A673 (cell line): Measurements from ENCODE around the gene ZNF546. TPM values are rescaled to one million over a fixed set of nuclear protein-coding genes. Genes with fewer than 3 reads are reported as not detected.

Experiments used
- BruUV-seq: library from RNA; stranded (reverse); fragments of 400-500 nt; replicated peaks from 2 replicates; lab custom pipeline; 2021; lab: Mats Ljungman, UMichigan
- CTCF ChIA-PET: fragments of 300-600 bp; sonication (Branson Sonifier 250); formaldehyde crosslinking; loops from one replicate; lab custom pipeline; 2022; ENCODE audit warnings: antibody characterized with exemption; lab: Charles Lee
- POLR2A ChIA-PET: fragments of 300-600 bp; sonication (Branson Sonifier 250); formaldehyde crosslinking; loops from one replicate; lab custom pipeline; 2022; ENCODE audit warnings: antibody characterized with exemption; ENCODE audit not compliant: low non-redundant PET; lab: Charles Lee
- DNase-seq: peaks from one replicate; pipeline ENCODE4 v3.0.0-alpha.2; 2015; ENCODE audit warnings: low spot score
- H3K27ac ChIP-seq: fragments of 200-600 bp; sonication (generic); 2 replicates; pipeline ENCODE4 v1.5.1; 2016; ENCODE audit warnings: mixed run types, low read depth, mild to moderate bottlenecking, mixed read lengths, antibody characterized with exemption, low read length; ENCODE audit not compliant: poor library complexity, severe bottlenecking
- H3K27me3 ChIP-seq: fragments of 200-600 bp; sonication (generic); replicated peaks from 2 replicates; pipeline ENCODE4 v1.6.1; 2017; ENCODE audit warnings: mixed run types, low read depth, mild to moderate bottlenecking, mixed read lengths, antibody characterized with exemption, low read length; ENCODE audit not compliant: insufficient read depth, poor library complexity
- H3K36me3 ChIP-seq: fragments of 200-600 bp; sonication (generic); 2 replicates; pipeline ENCODE4 v1.6.1; 2016; ENCODE audit warnings: mixed run types, mild to moderate bottlenecking, mixed read lengths, antibody characterized with exemption, low read length; ENCODE audit not compliant: insufficient read depth, poor library complexity, severe bottlenecking
- H3K4me1 ChIP-seq: fragments of 200-600 bp; sonication (generic); 2 replicates; pipeline ENCODE4 v1.6.1; 2017; ENCODE audit warnings: mixed run types, mild to moderate bottlenecking, mixed read lengths, antibody characterized with exemption, low read length; ENCODE audit not compliant: insufficient read depth, poor library complexity, severe bottlenecking
- H3K4me3 ChIP-seq: fragments of 200-600 bp; sonication (generic); 2 replicates; pipeline ENCODE4 v1.5.1; 2016; ENCODE audit warnings: low read depth, mixed run types, mild to moderate bottlenecking, mixed read lengths, low read length; ENCODE audit not compliant: poor library complexity, severe bottlenecking
- H3K9me3 ChIP-seq: fragments of 200-600 bp; sonication (generic); 2 replicates; pipeline ENCODE4 v1.6.1; 2016; ENCODE audit warnings: mixed run types, low read depth, mild to moderate bottlenecking, mixed read lengths, antibody characterized with exemption, low read length; ENCODE audit not compliant: poor library complexity, severe bottlenecking
- CTCF ChIP-seq: fragments of 300-800, 200-600 bp; sonication (generic); conservative IDR thresholded peaks from 2 replicates; pipeline ENCODE4 v1.5.1; 2017; ENCODE audit warnings: low read depth, mild to moderate bottlenecking, antibody characterized with exemption, low read length, moderate library complexity, mixed read lengths
- EZH2 ChIP-seq: fragments of 200-600 bp; sonication (generic); IDR thresholded peaks from 2 replicates; pipeline ENCODE4 v1.6.1; 2017; ENCODE audit warnings: borderline replicate concordance, low read depth, mild to moderate bottlenecking, mixed read lengths, antibody characterized with exemption, low read length; ENCODE audit not compliant: poor library complexity, severe bottlenecking
- intact Hi-C: fragments of 100-400 bp; cut with micrococcal nuclease; formaldehyde crosslinking; loops from one replicate; pipeline ENCODE4 v1.10.0; 2022; ENCODE audit not compliant: unreplicated experiment
- total RNA-seq: library from RNA; stranded (reverse); gene quantifications from 2 replicates; pipeline ENCODE4 v1.2.3, GENCODE V29; 2021

The ZNF546 gene
- total RNA-seq, 1 experiment from 2014 or later, result 5.5 TPM

- ChIA-PET POLR2A (no interaction called here), CTCF (no interaction called here)
- no TSS peak for BruUV-seq
- intact Hi-C loops, result no loop called here
- Histone ChIP-seq H3K36me3 (peaks cover 15% of the 10 kb centered on the region), H3K4me3 (no peak overlapping the region), H3K9me3 (peaks cover 24% of the 10 kb centered on the region), H3K4me1 (no peaks in the 10 kb centered on the region), H3K27ac (no peak overlapping the region), H3K27me3 (no peaks in the 10 kb centered on the region)
- TF ChIP-seq CTCF (no peak), EZH2 (no peak)
- DNase-seq, result no peak
These were observed 12.8 kb downstream of the ZNF546 start for GRCh38 chr19:40009674-40010073.

GRCh38 chr19:40013991-40014390 is 17.1 kb downstream of the ZNF546 start:
- no TSS peak for BruUV-seq
- intact Hi-C loops, result no loop called here
- Histone ChIP-seq H3K9me3 (peaks cover 62% of the 10 kb centered on the region), H3K4me1 (no peaks in the 10 kb centered on the region), H3K27ac (no peak overlapping the region), H3K36me3 (peaks cover 11% of the 10 kb centered on the region), H3K4me3 (no peak overlapping the region), H3K27me3 (no peaks in the 10 kb centered on the region)
- TF ChIP-seq EZH2, result no peak
- no peak for TF ChIP-seq CTCF
- CTCF ChIA-PET, result no interaction called here
- POLR2A ChIA-PET, result no interaction called here
- DNase-seq, result no peak

GRCh38 chr19:40023969-40024368 is 27.1 kb downstream of the ZNF546 start:
- intact Hi-C loops, result no loop called here
- ChIA-PET CTCF (no interaction called here), POLR2A (no interaction called here)
- BruUV-seq, result no TSS peak
- no peaks in the 10 kb centered on the region for H3K36me3 ChIP-seq
- no peak for DNase-seq
- no peaks in the 10 kb centered on the region for H3K4me1 ChIP-seq
- TF ChIP-seq EZH2 (no peak), CTCF (no peak)
- H3K4me3 ChIP-seq, result no peak overlapping the region
- H3K9me3 ChIP-seq, result peaks cover 81% of the 10 kb centered on the region
- H3K27ac ChIP-seq, result no peak overlapping the region
- no peaks in the 10 kb centered on the region for H3K27me3 ChIP-seq
